KMS-11 (cell line): ENCODE results near the gene ZNF865.

Source experiments
- H2AFZ ChIP-seq: fragments of 200-600 bp; sonication (generic); 2 replicates; pipeline ENCODE4 v1.6.1; 2016; ENCODE audit warnings: antibody characterized with exemption, mixed run types, low read depth
- H3K27ac ChIP-seq: fragments of 200-600 bp; sonication (generic); 2 replicates; pipeline ENCODE4 v1.6.1; 2016; ENCODE audit warnings: mild to moderate bottlenecking, mixed run types
- H3K27me3 ChIP-seq: fragments of 200-600 bp; sonication (generic); 2 replicates; pipeline ENCODE4 v1.6.1; 2017; ENCODE audit warnings: mild to moderate bottlenecking, low read depth, mixed run types, moderate library complexity; ENCODE audit not compliant: insufficient read depth
- H3K36me3 ChIP-seq: fragments of 200-600 bp; sonication (generic); 2 replicates; pipeline ENCODE4 v1.6.1; 2017; ENCODE audit warnings: mild to moderate bottlenecking, mixed run types; ENCODE audit not compliant: insufficient read depth
- H3K4me1 ChIP-seq: fragments of 200-600 bp; sonication (generic); 2 replicates; pipeline ENCODE4 v1.6.1; 2016; ENCODE audit warnings: mild to moderate bottlenecking, low read depth, mixed run types; ENCODE audit not compliant: poor library complexity, severe bottlenecking
- H3K4me2 ChIP-seq: fragments of 200-600 bp; sonication (generic); 2 replicates; pipeline ENCODE4 v1.7.0; 2016; ENCODE audit warnings: mild to moderate bottlenecking, mixed run types
- H3K4me3 ChIP-seq: fragments of 200-600 bp; sonication (generic); IDR thresholded peaks from 2 replicates; pipeline ENCODE4 v1.6.1; 2017; ENCODE audit warnings: low read depth, low read length, mixed read lengths; ENCODE audit not compliant: insufficient read depth
- H3K79me2 ChIP-seq: fragments of 200-600 bp; sonication (generic); 2 replicates; pipeline ENCODE4 v1.6.1; 2016; ENCODE audit warnings: low read depth, mixed run types; ENCODE audit not compliant: insufficient read depth
- H3K9ac ChIP-seq: fragments of 200-600 bp; sonication (generic); 2 replicates; pipeline ENCODE4 v1.6.1; 2016; ENCODE audit warnings: mild to moderate bottlenecking, mixed run types
- H4K20me1 ChIP-seq: fragments of 200-600 bp; sonication (generic); 2 replicates; pipeline ENCODE4 v1.6.1; 2016; ENCODE audit warnings: mild to moderate bottlenecking, mixed run types; ENCODE audit not compliant: insufficient read depth
- CTCF ChIP-seq: fragments of 200-600 bp; sonication (generic); conservative IDR thresholded peaks from 2 replicates; pipeline ENCODE4 v1.6.1; 2017; ENCODE audit warnings: low read depth, mild to moderate bottlenecking, antibody characterized with exemption, low read length, moderate library complexity, mixed read lengths

ZNF865 gene

GRCh38 chr19:55619286-55619685, 13.8 kb downstream of the ZNF865 start:
- no peak for TF ChIP-seq CTCF
- no peak overlapping the region for H2AFZ ChIP-seq
- no peaks in the 10 kb centered on the region for H3K79me2 ChIP-seq
- no peaks in the 10 kb centered on the region for H4K20me1 ChIP-seq
- no peak overlapping the region for H3K4me2 ChIP-seq
- no peak overlapping the region for H3K4me3 ChIP-seq
- no peaks in the 10 kb centered on the region for H3K36me3 ChIP-seq
- no peak overlapping the region for H3K27ac ChIP-seq
- no peaks in the 10 kb centered on the region for H3K27me3 ChIP-seq
- no peak overlapping the region for H3K9ac ChIP-seq
- H3K4me1 ChIP-seq, result peaks cover 8% of the 10 kb centered on the region

- Histone ChIP-seq H3K4me1 (peaks cover 15% of the 10 kb centered on the region), H3K36me3 (no peaks in the 10 kb centered on the region), H3K9ac (no peak overlapping the region), H3K4me2 (no peak overlapping the region), H4K20me1 (no peaks in the 10 kb centered on the region), H2AFZ (no peak overlapping the region), H3K27ac (no peak overlapping the region), H3K27me3 (no peaks in the 10 kb centered on the region), H3K79me2 (no peaks in the 10 kb centered on the region), H3K4me3 (no peak overlapping the region)
- no peak for TF ChIP-seq CTCF
These were observed 15.2 kb downstream of the ZNF865 start for GRCh38 chr19:55620410-55621204.

DNA sequence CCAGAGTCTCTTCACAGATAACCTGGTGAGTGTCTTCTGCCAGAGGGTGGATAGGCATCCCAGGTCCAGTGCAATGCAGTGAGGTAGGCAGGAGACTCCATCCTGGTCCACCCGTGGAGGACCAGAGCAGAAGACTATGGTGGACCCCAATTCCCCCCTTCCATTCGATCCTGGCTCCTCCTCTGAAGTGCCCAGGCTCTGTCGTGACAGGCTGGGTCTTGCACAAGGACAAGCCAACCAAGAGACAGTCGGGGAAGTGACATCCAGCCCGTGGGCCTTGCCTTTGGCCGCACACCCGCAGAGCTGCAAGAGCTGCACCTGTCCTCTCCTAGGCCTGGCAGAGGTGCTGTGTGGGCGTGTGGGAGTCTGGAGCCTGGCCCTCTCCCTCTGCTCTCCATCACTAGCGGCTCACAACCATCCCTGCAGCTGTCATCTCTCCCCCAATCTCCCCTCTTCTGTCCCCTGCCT, 15.8 kb downstream of the ZNF865 start:
- no peak for TF ChIP-seq CTCF
- peaks cover 15% of the 10 kb centered on the region for H3K4me1 ChIP-seq
- H3K4me2 ChIP-seq, result no peak overlapping the region
- H3K27ac ChIP-seq, result no peak overlapping the region
- H3K79me2 ChIP-seq, result no peaks in the 10 kb centered on the region
- H4K20me1 ChIP-seq, result no peaks in the 10 kb centered on the region
- no peak overlapping the region for H2AFZ ChIP-seq
- no peaks in the 10 kb centered on the region for H3K27me3 ChIP-seq
- no peaks in the 10 kb centered on the region for H3K36me3 ChIP-seq
- no peak overlapping the region for H3K4me3 ChIP-seq
- H3K9ac ChIP-seq, result no peak overlapping the region

DNA sequence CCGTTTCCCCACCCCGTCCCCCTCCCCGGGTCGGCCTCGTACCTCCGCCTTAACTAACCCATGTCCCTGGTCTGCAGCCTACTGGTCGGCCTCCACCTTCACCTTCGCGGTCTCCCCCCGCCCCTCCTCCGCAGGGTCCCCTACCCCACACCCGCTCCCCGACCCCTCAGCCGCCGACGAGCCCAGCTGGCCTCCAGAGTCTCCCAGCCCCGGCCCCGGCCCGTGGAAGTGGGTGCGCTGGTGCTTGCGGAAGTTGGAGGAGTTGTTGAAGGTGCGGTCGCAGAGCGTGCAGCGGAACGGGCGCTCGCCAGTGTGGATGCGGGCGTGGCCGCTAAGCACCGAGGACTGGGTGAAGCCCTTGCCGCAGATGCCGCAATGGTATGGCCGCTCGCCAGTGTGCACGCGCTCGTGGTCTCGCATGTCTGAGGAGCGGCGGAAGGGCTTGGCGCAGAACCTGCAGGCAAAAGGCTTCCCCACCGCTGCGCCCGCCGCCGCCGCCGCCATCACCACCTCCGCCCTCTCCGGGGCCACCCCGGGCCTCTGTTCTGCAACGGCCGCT, 16.3 kb downstream of the ZNF865 start:
- Histone ChIP-seq H3K27ac (no peak overlapping the region), H3K36me3 (no peaks in the 10 kb centered on the region), H3K4me2 (no peak overlapping the region), H3K9ac (no peak overlapping the region), H2AFZ (no peak overlapping the region), H3K27me3 (no peaks in the 10 kb centered on the region), H3K4me3 (no peak overlapping the region), H4K20me1 (no peaks in the 10 kb centered on the region), H3K4me1 (peaks cover 15% of the 10 kb centered on the region), H3K79me2 (no peaks in the 10 kb centered on the region)
- TF ChIP-seq CTCF, result no peak
